HG02623 (cell line): ENCODE results near the gene TATDN2.

ENCODE experiments used
- ATAC-seq: cut with Tn5 transposase; IDR thresholded peaks from one replicate; pipeline ENCODE4 v1.9.1; 2021; ENCODE audit warnings: moderate library complexity; ENCODE audit not compliant: unreplicated experiment

The TATDN2 gene

DNA sequence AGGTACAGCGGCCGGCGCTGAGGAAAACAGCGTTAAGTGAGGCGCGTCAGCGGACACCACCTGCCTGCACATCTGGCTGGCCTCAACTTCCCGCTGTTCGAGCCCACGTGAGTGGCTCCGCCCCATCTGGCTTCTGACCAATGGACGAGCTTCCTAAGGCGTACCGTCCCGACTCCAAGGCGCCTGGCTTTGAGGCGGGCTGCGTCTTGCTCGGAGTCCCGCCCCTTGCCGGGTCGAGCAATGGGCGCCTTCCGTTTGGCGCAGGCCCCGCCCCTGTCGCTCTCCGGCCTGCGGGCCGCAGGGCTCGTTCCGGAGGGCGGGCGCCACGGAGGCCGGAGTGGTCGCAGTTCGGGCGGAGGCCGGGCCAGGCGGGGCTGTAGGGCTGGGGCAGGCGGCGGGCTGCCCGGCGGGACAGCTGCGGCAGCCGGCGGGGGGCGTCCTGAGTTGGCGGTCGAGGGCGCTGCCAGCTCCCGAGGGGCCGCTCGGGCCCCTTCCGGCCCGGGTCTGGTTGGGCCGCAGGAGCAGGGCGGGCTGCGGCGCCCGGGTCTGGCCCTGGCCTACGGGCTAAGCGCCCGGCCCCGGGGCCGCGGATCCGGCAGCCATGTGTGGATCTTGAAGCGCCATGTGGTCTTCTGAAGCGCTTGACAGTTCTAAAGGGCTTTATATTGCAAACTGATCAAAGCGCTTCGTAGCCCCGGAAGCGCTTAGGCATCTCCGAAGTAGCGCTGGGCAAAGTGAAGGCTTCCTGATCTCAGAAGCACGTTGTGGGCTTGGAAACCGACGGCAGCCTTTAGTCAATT lies at the start of gene TATDN2:
Gene TATDN2, plus strand, starts transcription at position 276 of the 800 bp plus-strand sequence. CDS start 742 bp downstream, outside the sequence.
- ATAC-seq = peak; percentile 94

- peak; percentile 67 for ATAC-seq
Measured at GRCh38 chr3:10198761-10199649, 49.3 kb upstream of the TATDN2 start.

DNA sequence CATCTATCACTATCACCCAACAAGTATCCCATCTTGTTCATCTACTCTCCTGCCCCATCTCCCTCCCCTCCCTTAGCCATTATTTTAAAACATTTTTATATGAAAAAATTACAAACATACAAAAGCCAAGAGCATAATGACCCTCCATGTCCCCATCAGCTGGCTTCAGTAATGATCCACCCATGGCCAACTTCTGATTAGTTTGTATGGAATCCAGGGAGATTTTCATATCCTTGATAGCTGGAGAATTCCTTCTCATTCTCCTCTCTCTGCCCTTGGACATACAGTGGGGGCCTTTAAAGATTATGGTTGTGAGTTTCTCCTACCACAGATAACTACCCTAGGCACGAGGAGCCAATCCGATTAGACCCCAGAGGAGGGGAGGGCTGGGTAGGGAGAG lies 43.3 kb upstream of the TATDN2 start:
- ATAC-seq = no peak

- no peak for ATAC-seq
Measured at GRCh38 chr3:10205451-10206165, 42.7 kb upstream of the TATDN2 start.

DNA sequence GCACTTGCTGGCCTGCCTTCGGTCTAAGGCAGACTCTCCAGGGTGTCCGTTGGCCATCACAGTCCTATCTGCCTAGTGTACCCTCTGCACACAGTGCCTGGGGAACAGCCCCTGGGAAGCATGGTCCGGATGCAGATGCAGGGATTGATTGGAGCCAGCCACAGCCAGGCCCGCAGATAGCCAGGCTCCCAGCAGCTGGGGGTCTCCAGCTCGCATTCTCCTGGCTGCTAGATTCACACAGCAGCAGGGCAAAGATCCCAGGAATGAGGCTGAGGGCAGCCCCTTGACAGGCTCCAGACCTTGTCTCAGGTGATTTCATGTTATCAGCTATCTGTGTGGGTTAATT lies 42.1 kb upstream of the TATDN2 start:
- no peak for ATAC-seq

GRCh38 chr3:10213156-10213792 lies 35.0 kb upstream of the TATDN2 start:
- ATAC-seq = no peak

GRCh38 chr3:10215578-10216368 lies 32.5 kb upstream of the TATDN2 start:
- ATAC-seq = no peak

GRCh38 chr3:10217359-10217758 lies 30.9 kb upstream of the TATDN2 start:
- ATAC-seq = no peak

GRCh38 chr3:10219737-10220136 lies 28.5 kb upstream of the TATDN2 start:
- no peak for ATAC-seq

- peak; percentile 44 for ATAC-seq
Measured at GRCh38 chr3:10223676-10224639, 24.3 kb upstream of the TATDN2 start.

GRCh38 chr3:10224794-10225665 lies 23.2 kb upstream of the TATDN2 start:
- ATAC-seq = peak; percentile 42

DNA sequence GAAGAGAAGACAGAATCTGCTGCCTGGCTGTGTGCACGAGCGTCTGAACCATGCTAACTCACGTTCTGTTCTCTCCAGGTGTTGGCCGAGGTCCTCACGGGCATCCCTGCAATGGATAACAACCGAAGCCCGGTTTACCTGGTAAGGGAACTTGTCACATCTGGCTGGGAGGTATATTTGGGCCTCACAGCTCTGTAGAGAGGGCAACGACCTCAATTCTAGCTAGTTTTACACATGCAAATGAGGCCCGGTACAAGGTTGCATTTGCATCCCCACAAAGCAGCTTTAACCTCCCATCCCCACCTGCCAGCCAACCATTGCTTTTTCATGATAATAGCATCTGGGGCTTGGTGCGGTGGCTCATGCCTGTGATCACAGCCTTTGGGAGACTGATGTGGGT lies 22.0 kb upstream of the TATDN2 start:
- peak; percentile 33 for ATAC-seq

GRCh38 chr3:10228248-10228950 lies 19.9 kb upstream of the TATDN2 start:
- ATAC-seq = no peak

GRCh38 chr3:10229576-10229975 lies 18.7 kb upstream of the TATDN2 start:
- no peak for ATAC-seq

DNA sequence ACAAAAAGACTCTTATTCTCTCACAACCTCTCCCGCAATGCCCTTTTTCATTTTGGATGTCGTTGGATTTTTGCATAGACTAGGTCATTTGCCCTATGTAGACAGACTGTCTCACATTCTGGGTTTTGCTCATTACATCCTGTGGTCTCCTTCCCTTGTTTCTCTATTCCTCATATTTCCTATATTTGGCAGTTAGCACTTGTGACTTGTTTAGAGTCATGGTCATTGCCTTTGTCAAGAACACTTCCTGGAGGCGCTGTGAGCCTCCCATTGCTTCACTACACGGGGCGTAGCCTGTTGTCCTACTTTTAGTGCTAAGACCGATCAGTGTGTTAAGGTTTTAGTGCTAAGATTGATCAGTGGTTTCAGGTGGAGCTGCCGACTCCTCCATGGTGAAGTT lies 16.1 kb upstream of the TATDN2 start:
- ATAC-seq = no peak

DNA sequence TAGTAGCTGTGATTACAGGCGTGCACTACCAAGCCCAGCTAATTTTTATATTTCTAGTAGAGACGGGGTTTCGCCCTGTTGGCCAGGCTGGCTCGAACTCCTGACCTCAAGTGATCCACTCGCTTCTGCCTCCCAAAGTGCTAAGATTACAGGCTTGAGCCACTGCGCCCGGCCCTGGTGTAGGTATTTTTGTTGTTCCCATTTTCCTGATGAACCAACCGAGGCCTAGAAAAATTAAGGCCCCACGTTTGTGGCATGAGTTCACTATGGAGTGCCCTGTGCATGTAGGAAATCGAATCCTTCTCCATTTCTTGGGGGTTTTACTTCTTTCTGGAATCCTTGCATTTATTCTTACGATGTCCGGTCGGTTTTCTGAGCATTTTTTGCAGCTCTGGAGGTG lies 14.3 kb upstream of the TATDN2 start:
- no peak for ATAC-seq

- no peak for ATAC-seq
Measured at GRCh38 chr3:10234526-10235230, 13.6 kb upstream of the TATDN2 start.
